ENCODE measurements around the gene GSK3B.
"Not testable (repeated sequence)": the region's sequence is repeated elsewhere in the genome, so short reads cannot be mapped to it uniquely, and the experiment has no call there.

Gene GSK3B

DNA sequence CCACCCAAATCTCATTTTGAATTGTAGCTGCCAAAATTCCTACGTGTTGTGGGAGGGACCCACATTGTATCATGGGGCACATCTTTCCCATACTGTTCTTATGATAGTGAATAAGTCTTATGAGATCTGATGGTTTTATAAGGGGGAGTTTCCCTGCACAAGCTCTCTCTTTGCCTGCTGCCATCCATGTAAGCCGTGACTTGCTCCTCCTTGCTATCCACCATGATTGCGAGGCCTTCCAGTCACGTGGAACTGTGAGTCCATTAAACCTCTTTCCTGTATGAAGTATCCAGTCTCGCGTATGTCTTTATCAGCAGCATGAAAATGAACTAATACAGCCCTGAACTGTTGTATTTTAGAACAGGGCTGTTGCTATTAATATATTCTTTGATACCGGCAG, 40.6 kb downstream of the GSK3B start:
- not testable (repeated sequence) for H3K4me1 ChIP-seq (ENCODE audit: control insufficient read depth, insufficient read depth, low read length); H3K27me3 ChIP-seq (ENCODE audit: control insufficient read depth in 1 of 2, insufficient read depth in 2 of 2, low read length in 2 of 2); H3K9ac ChIP-seq (ENCODE audit: low read length in 2 of 2); H3K9me3 ChIP-seq (ENCODE audit: control insufficient read depth in 2 of 2, low read length in 2 of 2); H3K36me3 ChIP-seq (ENCODE audit: control insufficient read depth in 2 of 2, insufficient read depth in 2 of 2, low read length in 2 of 2); H3K4me3 ChIP-seq (ENCODE audit: low read length in 2 of 2); H3K27ac ChIP-seq (ENCODE audit: low read length)

DNA sequence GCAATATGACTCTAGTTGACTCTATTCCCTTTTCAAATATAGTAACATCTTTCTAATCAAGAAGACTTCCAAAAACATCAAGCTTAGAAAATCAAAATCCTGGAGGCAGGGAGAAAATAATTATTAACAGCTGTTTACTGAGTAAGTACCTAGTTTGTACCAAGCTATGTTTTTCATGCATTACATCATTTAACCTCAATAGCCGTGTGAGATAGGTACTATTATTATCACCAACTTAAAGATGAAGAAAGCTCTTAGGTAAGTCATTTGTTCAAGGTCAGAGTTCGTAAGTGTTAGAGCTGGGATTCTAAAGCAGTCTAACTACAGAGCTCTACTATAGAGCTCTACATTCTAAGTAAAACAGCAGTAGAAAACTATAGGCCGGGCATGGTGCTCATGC, 41.6 kb downstream of the GSK3B start:
- Histone ChIP-seq H3K27me3 (ENCODE audit: control insufficient read depth in 1 of 2, insufficient read depth in 2 of 2, low read length in 2 of 2) (no peaks in the 10 kb centered on the region), H3K36me3 (ENCODE audit: control insufficient read depth in 2 of 2, insufficient read depth in 2 of 2, low read length in 2 of 2) (no peaks in the 10 kb centered on the region), H3K9ac (ENCODE audit: low read length in 2 of 2) (no peak overlapping the region), H3K9me3 (ENCODE audit: control insufficient read depth in 2 of 2, low read length in 2 of 2) (no peaks in the 10 kb centered on the region), H3K4me3 (ENCODE audit: low read length in 2 of 2) (no peak overlapping the region), H3K27ac (ENCODE audit: low read length) (no peak overlapping the region), H3K4me1 (ENCODE audit: control insufficient read depth, insufficient read depth, low read length) (peaks cover 5% of the 10 kb centered on the region)

DNA sequence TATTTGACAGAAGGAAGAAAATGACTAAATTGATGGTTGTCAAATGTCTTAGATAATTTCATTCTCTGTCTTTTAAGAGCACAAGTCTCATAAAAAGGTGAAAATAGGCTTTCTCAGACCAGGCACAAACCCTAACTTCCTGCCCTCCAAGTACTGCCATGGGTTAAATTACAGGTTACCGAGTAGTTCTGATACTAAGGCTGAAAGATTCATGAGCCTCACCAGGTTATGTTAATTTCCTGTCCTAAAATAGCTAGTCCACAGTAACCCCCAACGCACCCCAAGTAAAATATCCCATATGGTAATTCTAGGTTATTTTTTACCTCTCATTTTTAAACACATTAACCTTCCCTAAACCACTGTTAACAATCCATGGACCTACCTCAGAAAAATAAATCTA, 42.0 kb downstream of the GSK3B start:
- H3K27ac ChIP-seq (ENCODE audit: low read length), result no peak overlapping the region
- H3K36me3 ChIP-seq (ENCODE audit: control insufficient read depth in 2 of 2, insufficient read depth in 2 of 2, low read length in 2 of 2), result no peaks in the 10 kb centered on the region
- no peaks in the 10 kb centered on the region for H3K27me3 ChIP-seq (ENCODE audit: control insufficient read depth in 1 of 2, insufficient read depth in 2 of 2, low read length in 2 of 2)
- H3K9ac ChIP-seq (ENCODE audit: low read length in 2 of 2), result no peak overlapping the region
- peaks cover 5% of the 10 kb centered on the region for H3K4me1 ChIP-seq (ENCODE audit: control insufficient read depth, insufficient read depth, low read length)
- no peak overlapping the region for H3K4me3 ChIP-seq (ENCODE audit: low read length in 2 of 2)
- H3K9me3 ChIP-seq (ENCODE audit: control insufficient read depth in 2 of 2, low read length in 2 of 2), result no peaks in the 10 kb centered on the region

- H3K27ac ChIP-seq (ENCODE audit: low read length); H3K4me1 ChIP-seq (ENCODE audit: control insufficient read depth, insufficient read depth, low read length); H3K9ac ChIP-seq (ENCODE audit: low read length in 2 of 2); H3K9me3 ChIP-seq (ENCODE audit: control insufficient read depth in 2 of 2, low read length in 2 of 2); H3K27me3 ChIP-seq (ENCODE audit: control insufficient read depth in 1 of 2, insufficient read depth in 2 of 2, low read length in 2 of 2); H3K36me3 ChIP-seq (ENCODE audit: control insufficient read depth in 2 of 2, insufficient read depth in 2 of 2, low read length in 2 of 2); H3K4me3 ChIP-seq (ENCODE audit: low read length in 2 of 2): not testable (repeated sequence)
These were observed 42.7 kb downstream of the GSK3B start for GRCh38 chr3:120051570-120051969.

DNA sequence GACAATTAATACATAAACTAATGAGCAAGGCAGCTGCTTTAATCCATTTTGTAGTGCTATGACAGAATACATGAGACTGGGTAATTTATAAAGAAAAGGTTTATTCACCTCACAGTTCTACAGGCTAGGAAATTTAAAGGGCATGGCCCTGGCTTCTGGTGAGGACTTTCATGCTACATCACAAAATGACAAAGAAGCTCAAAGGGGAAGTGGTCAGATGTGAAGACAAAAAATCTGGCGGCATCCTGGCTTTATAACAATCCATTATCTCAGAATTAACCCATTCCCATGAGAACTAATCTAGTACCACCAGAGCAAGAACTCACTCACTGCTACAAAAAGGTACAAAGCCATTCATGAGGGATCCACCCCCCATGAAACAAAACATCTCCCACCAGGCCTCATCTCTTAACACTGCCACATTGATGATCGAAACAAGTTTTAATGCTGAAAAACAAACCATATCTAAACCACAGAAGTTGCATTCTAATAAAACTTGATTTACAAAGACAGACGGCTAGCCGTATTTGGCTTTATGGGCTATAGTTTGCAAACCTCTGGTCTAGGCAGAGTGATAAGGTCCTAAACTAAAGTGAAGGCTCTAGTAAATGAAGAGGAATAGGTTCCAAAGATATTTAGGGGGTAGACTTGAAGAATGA, 44.2 kb downstream of the GSK3B start:
- Histone ChIP-seq H3K36me3 (ENCODE audit: control insufficient read depth in 2 of 2, insufficient read depth in 2 of 2, low read length in 2 of 2) (no peaks in the 10 kb centered on the region), H3K27ac (ENCODE audit: low read length) (no peak overlapping the region), H3K27me3 (ENCODE audit: control insufficient read depth in 1 of 2, insufficient read depth in 2 of 2, low read length in 2 of 2) (no peaks in the 10 kb centered on the region), H3K9me3 (ENCODE audit: control insufficient read depth in 2 of 2, low read length in 2 of 2) (peaks cover 0 to 5% of the 10 kb centered on the region in 2 donors), H3K4me3 (ENCODE audit: low read length in 2 of 2) (no peak overlapping the region), H3K9ac (ENCODE audit: low read length in 2 of 2) (no peak overlapping the region), H3K4me1 (ENCODE audit: control insufficient read depth, insufficient read depth, low read length) (peaks cover 5% of the 10 kb centered on the region)

- H3K36me3 ChIP-seq (ENCODE audit: control insufficient read depth in 2 of 2, insufficient read depth in 2 of 2, low read length in 2 of 2), result no peaks in the 10 kb centered on the region
- no peak overlapping the region for H3K4me3 ChIP-seq (ENCODE audit: low read length in 2 of 2)
- no peak overlapping the region for H3K27ac ChIP-seq (ENCODE audit: low read length)
- no peaks in the 10 kb centered on the region for H3K27me3 ChIP-seq (ENCODE audit: control insufficient read depth in 1 of 2, insufficient read depth in 2 of 2, low read length in 2 of 2)
- H3K9me3 ChIP-seq (ENCODE audit: control insufficient read depth in 2 of 2, low read length in 2 of 2), result peaks cover 0 to 5% of the 10 kb centered on the region in 2 donors
- H3K9ac ChIP-seq (ENCODE audit: low read length in 2 of 2), result no peak overlapping the region
- peaks cover 5% of the 10 kb centered on the region for H3K4me1 ChIP-seq (ENCODE audit: control insufficient read depth, insufficient read depth, low read length)
These were observed 45.2 kb downstream of the GSK3B start for GRCh38 chr3:120049072-120049471.

DNA sequence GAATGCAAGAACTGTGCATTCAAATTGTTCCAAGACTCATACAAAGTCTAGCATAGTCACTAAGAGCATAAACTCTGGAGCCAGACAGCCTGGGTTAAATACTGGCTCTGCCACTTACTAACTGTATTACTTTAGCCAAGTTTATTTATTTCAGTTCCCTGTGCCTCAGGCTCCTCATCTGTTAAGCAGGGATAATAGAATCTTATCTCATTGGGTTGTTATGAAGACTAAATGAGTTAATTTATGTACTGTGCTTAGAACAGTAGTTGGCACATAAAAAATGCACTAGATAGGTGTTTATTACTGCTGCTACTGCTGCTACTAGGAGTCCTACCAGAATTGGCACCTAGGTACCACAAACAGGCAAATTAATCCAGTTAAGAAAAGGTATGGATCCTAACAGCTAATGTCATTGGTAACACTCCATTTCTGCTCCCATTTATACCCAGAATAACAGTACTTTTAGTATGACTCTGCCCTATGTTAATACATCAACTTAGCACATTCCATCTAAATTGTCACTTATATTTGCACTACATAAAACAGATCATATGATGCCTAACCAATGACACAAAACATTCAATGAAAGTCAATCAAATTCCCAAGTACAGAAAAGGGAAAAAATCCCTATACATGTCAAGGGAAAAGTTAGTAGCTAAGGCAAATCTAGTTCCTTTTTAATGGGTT, 45.7 kb downstream of the GSK3B start:
- H3K9me3 ChIP-seq (ENCODE audit: control insufficient read depth in 2 of 2, low read length in 2 of 2), result peaks cover 0 to 5% of the 10 kb centered on the region in 2 donors
- H3K4me1 ChIP-seq (ENCODE audit: control insufficient read depth, insufficient read depth, low read length), result peaks cover 5% of the 10 kb centered on the region
- H3K27ac ChIP-seq (ENCODE audit: low read length), result no peak overlapping the region
- H3K36me3 ChIP-seq (ENCODE audit: control insufficient read depth in 2 of 2, insufficient read depth in 2 of 2, low read length in 2 of 2), result no peaks in the 10 kb centered on the region
- H3K9ac ChIP-seq (ENCODE audit: low read length in 2 of 2), result no peak overlapping the region
- no peak overlapping the region for H3K4me3 ChIP-seq (ENCODE audit: low read length in 2 of 2)
- no peaks in the 10 kb centered on the region for H3K27me3 ChIP-seq (ENCODE audit: control insufficient read depth in 1 of 2, insufficient read depth in 2 of 2, low read length in 2 of 2)

GRCh38 chr3:120047686-120048085, 46.6 kb downstream of the GSK3B start:
- Histone ChIP-seq H3K9ac (ENCODE audit: low read length in 2 of 2) (no peak overlapping the region), H3K4me1 (ENCODE audit: control insufficient read depth, insufficient read depth, low read length) (peaks cover 5% of the 10 kb centered on the region), H3K36me3 (ENCODE audit: control insufficient read depth in 2 of 2, insufficient read depth in 2 of 2, low read length in 2 of 2) (no peaks in the 10 kb centered on the region), H3K27me3 (ENCODE audit: control insufficient read depth in 1 of 2, insufficient read depth in 2 of 2, low read length in 2 of 2) (no peaks in the 10 kb centered on the region), H3K9me3 (ENCODE audit: control insufficient read depth in 2 of 2, low read length in 2 of 2) (peaks cover 0 to 5% of the 10 kb centered on the region in 2 donors), H3K4me3 (ENCODE audit: low read length in 2 of 2) (no peak overlapping the region), H3K27ac (ENCODE audit: low read length) (no peak overlapping the region)

DNA sequence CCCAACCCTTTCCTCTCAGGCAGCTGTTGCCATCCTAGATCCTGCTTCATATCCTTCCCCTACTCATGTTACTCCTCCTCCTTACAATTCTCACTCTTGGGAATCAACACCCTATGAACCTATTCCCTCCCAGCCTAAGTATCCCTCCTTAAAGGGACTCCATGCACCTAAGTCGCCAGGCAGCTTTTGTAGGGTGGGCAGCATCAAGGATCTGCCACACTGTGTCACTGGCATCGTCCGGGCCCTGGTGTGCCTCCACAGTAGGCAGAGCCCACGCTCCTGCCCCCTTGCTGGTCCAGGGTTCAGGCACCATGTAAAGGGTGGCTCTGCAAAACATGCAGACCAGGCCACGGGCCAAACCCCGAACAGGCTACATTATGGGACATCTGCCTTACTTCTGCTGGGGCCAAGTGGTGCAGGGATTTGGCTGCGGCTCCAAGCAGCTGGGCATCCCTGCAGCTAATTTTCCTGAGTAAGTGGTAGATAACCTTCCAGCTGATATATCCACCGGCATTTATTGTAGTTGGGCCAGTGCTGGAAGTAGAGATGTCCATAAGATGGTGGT, 53.4 kb downstream of the GSK3B start:
- peaks cover 3 to 22% of the 10 kb centered on the region in 2 donors for H3K9me3 ChIP-seq (ENCODE audit: control insufficient read depth in 2 of 2, low read length in 2 of 2)
- no peaks in the 10 kb centered on the region for H3K27me3 ChIP-seq (ENCODE audit: control insufficient read depth in 1 of 2, insufficient read depth in 2 of 2, low read length in 2 of 2)
- H3K4me3 ChIP-seq (ENCODE audit: low read length in 2 of 2), result no peak overlapping the region
- H3K9ac ChIP-seq (ENCODE audit: low read length in 2 of 2), result no peak overlapping the region
- no peaks in the 10 kb centered on the region for H3K36me3 ChIP-seq (ENCODE audit: control insufficient read depth in 2 of 2, insufficient read depth in 2 of 2, low read length in 2 of 2)
- no peak overlapping the region for H3K27ac ChIP-seq (ENCODE audit: low read length)
- H3K4me1 ChIP-seq (ENCODE audit: control insufficient read depth, insufficient read depth, low read length), result no peaks in the 10 kb centered on the region

GRCh38 chr3:120039642-120040610, 54.3 kb downstream of the GSK3B start:
- Histone ChIP-seq H3K4me3 (ENCODE audit: low read length in 2 of 2) (no peak overlapping the region), H3K36me3 (ENCODE audit: control insufficient read depth in 2 of 2, insufficient read depth in 2 of 2, low read length in 2 of 2) (no peaks in the 10 kb centered on the region), H3K27me3 (ENCODE audit: control insufficient read depth in 1 of 2, insufficient read depth in 2 of 2, low read length in 2 of 2) (no peaks in the 10 kb centered on the region), H3K9ac (ENCODE audit: low read length in 2 of 2) (no peak overlapping the region), H3K9me3 (ENCODE audit: control insufficient read depth in 2 of 2, low read length in 2 of 2) (peaks cover 3 to 17% of the 10 kb centered on the region in 2 donors), H3K27ac (ENCODE audit: low read length) (no peak overlapping the region), H3K4me1 (ENCODE audit: control insufficient read depth, insufficient read depth, low read length) (no peaks in the 10 kb centered on the region)

Measured in stomach smooth muscle (tissue), 2 donors.